Activated gamma-delta T cell treated with anti-CD3 and anti-CD28 coated beads, Interleukin-2, amount 50 U/mL, for 16 hours (primary cell): Measurements from ENCODE around the gene ERG.

Experiments used
- DNase-seq: peaks from one replicate; pipeline ENCODE4 v3.0.0-alpha.2; 2020; ENCODE audit warnings: low read depth

Gene ERG

GRCh38 chr21:38356883-38357625, 141.2 kb downstream of the ERG start:
- no peak for DNase-seq

- peak; percentile 33 for DNase-seq
Observed at GRCh38 chr21:38355992-38356781, 142.1 kb downstream of the ERG start.

- no peak for DNase-seq
Observed at GRCh38 chr21:38355353-38355752, 142.9 kb downstream of the ERG start.

GRCh38 chr21:38354746-38355145, 143.5 kb downstream of the ERG start:
- DNase-seq: no peak

GRCh38 chr21:38354231-38354630, 144.0 kb downstream of the ERG start:
- DNase-seq: no peak

GRCh38 chr21:38352536-38353219, 145.6 kb downstream of the ERG start:
- no peak for DNase-seq

GRCh38 chr21:38351961-38352521, 146.2 kb downstream of the ERG start:
- no peak for DNase-seq

GRCh38 chr21:38351176-38351959, 146.9 kb downstream of the ERG start:
- DNase-seq: no peak

- no peak for DNase-seq
Observed at GRCh38 chr21:38350684-38351083, 147.6 kb downstream of the ERG start.

- no peak for DNase-seq
Observed at GRCh38 chr21:38349977-38350376, 148.3 kb downstream of the ERG start.

GRCh38 chr21:38349111-38349746, 149.0 kb downstream of the ERG start:
- no peak for DNase-seq

GRCh38 chr21:38346286-38346685, 152.0 kb downstream of the ERG start:
- DNase-seq: no peak

GRCh38 chr21:38343691-38344090, 154.6 kb downstream of the ERG start:
- DNase-seq: no peak

GRCh38 chr21:38342739-38343138, 155.5 kb downstream of the ERG start:
- no peak for DNase-seq

- no peak for DNase-seq
Observed at GRCh38 chr21:38341546-38342012, 156.7 kb downstream of the ERG start.

- DNase-seq: no peak
Observed at GRCh38 chr21:38340131-38340530, 158.1 kb downstream of the ERG start.

- no peak for DNase-seq
Observed at GRCh38 chr21:38337793-38338192, 160.5 kb downstream of the ERG start.

GRCh38 chr21:38334866-38335265, 163.4 kb downstream of the ERG start:
- DNase-seq: no peak

- no peak for DNase-seq
Observed at GRCh38 chr21:38333301-38334272, 164.7 kb downstream of the ERG start.

GRCh38 chr21:38330666-38331065, 167.6 kb downstream of the ERG start:
- no peak for DNase-seq
